SK-N-SH (cell line): Measurements from ENCODE around the gene GOLGA6C. TPM values are rescaled to one million over a fixed set of nuclear protein-coding genes. Genes with fewer than 3 reads are reported as not detected.
"Not testable (repeated sequence)": the region's sequence is repeated elsewhere in the genome, so short reads cannot be mapped to it uniquely, and the experiment has no call there.

Experiments
- CTCF ChIA-PET: fragments of 300-600, 350-600 bp; formaldehyde crosslinking; extraction: SDS; loops from one replicate; lab custom pipeline; 2021; lab: Yijun Ruan, JAX
- POLR2A ChIA-PET: fragments of 350-600 bp; sonication (Branson Sonifier 250); formaldehyde crosslinking; extraction: SDS; loops from one replicate; lab custom pipeline; 2020; ENCODE audit warnings: antibody characterized with exemption, inconsistent platforms; lab: Yijun Ruan, JAX
- DNase-seq: peaks from one replicate; pipeline ENCODE4 v3.0.0; 2012
- H2AFZ ChIP-seq: fragments of 200-600 bp; sonication (generic); 2 replicates; pipeline ENCODE4 v1.8.1; 2016; ENCODE audit warnings: antibody characterized with exemption, mild to moderate bottlenecking, low read depth
- H3F3A ChIP-seq: fragments of 200-600 bp; sonication (generic); replicated peaks from 2 replicates; pipeline ENCODE3; 2016; ENCODE audit warnings: antibody characterized with exemption, mild to moderate bottlenecking; ENCODE audit not compliant: insufficient read depth
- H3K27ac ChIP-seq, 2 experiments: fragments of 200-500 bp in 1 of 2; fragments of 200-600 bp in 1 of 2; sonication (Bioruptor generic) in 1 of 2; sonication (generic), shearing (Covaris generic) in 1 of 2; 2 replicates each; pipeline versions ENCODE4 v1.5.1 to v1.6.1; 2014 to 2016; ENCODE audit warnings: low read depth in 2 of 2, inconsistent platforms in 1 of 2, low read length in 1 of 2, mild to moderate bottlenecking in 1 of 2, mixed read lengths in 1 of 2
- H3K27me3 ChIP-seq: fragments of 200-600 bp; sonication (generic), shearing (Covaris generic); 2 replicates; pipeline ENCODE4 v1.6.1; 2016; ENCODE audit warnings: mixed run types; ENCODE audit not compliant: insufficient read depth
- H3K36me3 ChIP-seq, 2 experiments: fragments of 200-500 bp in 1 of 2; fragments of 200-600 bp in 1 of 2; sonication (Bioruptor generic) in 1 of 2; sonication (generic) in 1 of 2; replicated peaks in 1 of 2; 2 replicates each; pipeline versions ENCODE3 to v1.5.1; 2014 to 2016; ENCODE audit warnings: low read length in 1 of 2, mild to moderate bottlenecking in 1 of 2; ENCODE audit not compliant: insufficient read depth in 2 of 2, control insufficient read depth in 1 of 2
- H3K4me1 ChIP-seq, 2 experiments: fragments of 200-500 bp in 1 of 2; fragments of 200-600 bp in 1 of 2; sonication (Bioruptor generic) in 1 of 2; sonication (generic), shearing (Covaris generic) in 1 of 2; 2 replicates each; pipeline versions ENCODE4 v1.5.1 to v1.6.1; 2014 to 2016; ENCODE audit warnings: low read depth in 1 of 2, low read length in 1 of 2, mixed run types in 1 of 2; ENCODE audit not compliant: insufficient read depth in 2 of 2, control insufficient read depth in 1 of 2
- H3K4me2 ChIP-seq: fragments of 200-600 bp; sonication (generic), shearing (Covaris generic); 2 replicates; pipeline ENCODE4 v1.6.1; 2017; ENCODE audit warnings: mixed run types
- H3K4me3 ChIP-seq, 2 experiments: fragments of 200-500 bp in 1 of 2; fragments of 200-600 bp in 1 of 2; sonication (Bioruptor generic) in 1 of 2; sonication (generic), shearing (Covaris generic) in 1 of 2; 2 replicates each; pipeline versions ENCODE4 v1.5.1 to v1.8.1; 2014 to 2016; ENCODE audit warnings: low read depth in 2 of 2, inconsistent platforms in 1 of 2, low read length in 1 of 2, mild to moderate bottlenecking in 1 of 2, mixed read lengths in 1 of 2, moderate library complexity in 1 of 2
- H3K79me2 ChIP-seq: fragments of 200-600 bp; sonication (generic); 2 replicates; pipeline ENCODE4 v1.8.1; 2017; ENCODE audit warnings: mild to moderate bottlenecking; ENCODE audit not compliant: insufficient read depth
- H3K9ac ChIP-seq: fragments of 200-600 bp; sonication (generic); 2 replicates; pipeline ENCODE4 v1.6.1; 2017; ENCODE audit warnings: mixed run types
- H3K9me2 ChIP-seq: fragments of 200-600 bp; sonication (generic); 2 replicates; pipeline ENCODE4 v1.6.1; 2017; ENCODE audit warnings: mixed run types
- H3K9me3 ChIP-seq: fragments of 200-600 bp; sonication (generic); 2 replicates; pipeline ENCODE4 v1.6.1; 2017; ENCODE audit warnings: mixed run types, mild to moderate bottlenecking, moderate library complexity
- H4K20me1 ChIP-seq: fragments of 200-600 bp; sonication (generic); 2 replicates; pipeline ENCODE4 v1.6.1; 2017; ENCODE audit warnings: mild to moderate bottlenecking, mixed run types; ENCODE audit not compliant: insufficient read depth
- CHD2 ChIP-seq: fragments of 150-350 bp; IDR thresholded peaks from 2 replicates; pipeline ENCODE4 v1.6.1; 2018; ENCODE audit warnings: low read length; ENCODE audit not compliant: partially characterized antibody
- ELF1 ChIP-seq: IDR thresholded peaks from 2 replicates; pipeline ENCODE4 v1.4.0; 2012
- EP300 ChIP-seq, 2 experiments: IDR thresholded peaks; 2 replicates each; pipeline versions ENCODE4 v1.4.0 to v1.6.1; 2012; ENCODE audit warnings: borderline replicate concordance in 1 of 2, low read depth in 1 of 2, low read length in 1 of 2
- EZH2phosphoT487 ChIP-seq: fragments of 200-600 bp; sonication (generic); IDR thresholded peaks from 2 replicates; pipeline ENCODE4 v1.6.1; 2017; ENCODE audit warnings: low read depth, mixed run types, mild to moderate bottlenecking, antibody characterized with exemption, moderate library complexity, borderline replicate concordance
- FOXJ3 ChIP-seq: sonication (generic); formaldehyde crosslinking; IDR thresholded peaks from 2 replicates; pipeline ENCODE4 v1.5.1; 2020; ENCODE audit warnings: mild to moderate bottlenecking, missing genetic modification reagents
- GATA2 ChIP-seq: sonication (generic); formaldehyde crosslinking; IDR thresholded peaks from 2 replicates; pipeline ENCODE4 v1.5.0; 2020; ENCODE audit warnings: mild to moderate bottlenecking, missing genetic modification reagents
- MAX ChIP-seq: IDR thresholded peaks from 2 replicates; pipeline ENCODE4 v1.4.0; 2012; ENCODE audit warnings: low read depth
- MEF2A ChIP-seq: IDR thresholded peaks from 2 replicates; pipeline ENCODE4 v1.4.0; 2012; ENCODE audit warnings: low read depth, borderline replicate concordance
- PBX3 ChIP-seq: IDR thresholded peaks from 2 replicates; pipeline ENCODE4; 2012
- POLR2AphosphoS5 ChIP-seq: IDR thresholded peaks from 2 replicates; pipeline ENCODE4 v1.6.1; 2012; ENCODE audit warnings: low read depth, low read length
- RAD21 ChIP-seq: IDR thresholded peaks from 2 replicates; pipeline ENCODE4 v1.6.1; 2012; ENCODE audit warnings: mild to moderate bottlenecking, low read length
- RCOR1 ChIP-seq: fragments of 150-350 bp; IDR thresholded peaks from 2 replicates; pipeline ENCODE4 v1.6.1; 2017; ENCODE audit warnings: antibody characterized with exemption, low read length
- REST ChIP-seq: IDR thresholded peaks from 2 replicates; pipeline ENCODE4 v1.6.1; 2012; ENCODE audit warnings: mild to moderate bottlenecking, low read depth, low read length, moderate library complexity
- RFX5 ChIP-seq: IDR thresholded peaks from 2 replicates; pipeline ENCODE4 v1.6.1; 2012; ENCODE audit warnings: mild to moderate bottlenecking, improper control_type of control experiment, low read length
- SIN3A ChIP-seq: IDR thresholded peaks from 2 replicates; pipeline ENCODE4 v1.6.1; 2012; ENCODE audit warnings: low read depth, mild to moderate bottlenecking, low read length, moderate library complexity, borderline replicate concordance
- TCF12 ChIP-seq: IDR thresholded peaks from 2 replicates; pipeline ENCODE4 v1.4.0; 2012
- TEAD4 ChIP-seq: IDR thresholded peaks from 2 replicates; pipeline ENCODE4 v1.4.0; 2012; ENCODE audit warnings: mild to moderate bottlenecking, borderline replicate concordance; ENCODE audit not compliant: insufficient read depth
- USF1 ChIP-seq: IDR thresholded peaks from 2 replicates; pipeline ENCODE4 v1.4.0; 2012; ENCODE audit warnings: low read depth, borderline replicate concordance
- USF2 ChIP-seq: fragments of 150-350 bp; IDR thresholded peaks from 2 replicates; pipeline ENCODE4 v1.6.1; 2017; ENCODE audit warnings: antibody characterized with exemption, low read length, low read depth, borderline replicate concordance
- YY1 ChIP-seq: IDR thresholded peaks from 2 replicates; pipeline ENCODE4 v1.4.0; 2012; ENCODE audit warnings: low read depth, mild to moderate bottlenecking
- WGBS: methylation state at CpG from one replicate; pipeline ENCODE4 v1.1.6; 2017; ENCODE audit warnings: low lambda C conversion rate; 5-methylcytosine and 5-hydroxymethylcytosine counted together
- polyA plus RNA-seq, 3 experiments: library from polyadenylated mRNA; depleted of rRNA; stranded (reverse); fragments of >200 nt; gene quantifications; 2 replicates each; pipeline ENCODE4 v1.2.3, GENCODE V29; 2012

Gene GOLGA6C
- polyA plus RNA-seq, 1 of the 3 experiments (the other 2 are of a cell fraction) = not detected

GRCh38 chr15:75224281-75224680 is 33.9 kb upstream of the GOLGA6C start:
- TF ChIP-seq EZH2phosphoT487 (no peak), USF2 (no peak), USF1 (no peak), PBX3 (no peak), RAD21 (no peak), SIN3A (no peak), POLR2AphosphoS5 (no peak), MEF2A (no peak), CHD2 (no peak), YY1 (no peak), GATA2 (no peak), FOXJ3 (no peak), EP300 (IDR thresholded peaks at IDR 0.05; ENCODE audit: borderline replicate concordance in 1 of 2, low read depth in 1 of 2, low read length in 1 of 2) (no peak), ELF1 (no peak), RFX5 (no peak), MAX (no peak), TEAD4 (no peak), REST (no peak), RCOR1 (no peak), TCF12 (no peak)
- Histone ChIP-seq H2AFZ (no peak overlapping the region), H3K9ac (no peak overlapping the region), H3K9me3 (no peaks in the 10 kb centered on the region), H4K20me1 (no peaks in the 10 kb centered on the region), H3K27ac (no peak overlapping the region), H3F3A (no peaks in the 10 kb centered on the region), H3K27me3 (no peaks in the 10 kb centered on the region), H3K4me1 (no peaks in the 10 kb centered on the region), H3K79me2 (no peaks in the 10 kb centered on the region), H3K9me2 (no peaks in the 10 kb centered on the region), H3K4me2 (no peak overlapping the region), H3K36me3 (no peaks in the 10 kb centered on the region), H3K4me3 (no peak overlapping the region)
- 72% methylated on average over 6 of the region's 12 CpGs for WGBS
- POLR2A ChIA-PET = no interaction called here
- CTCF ChIA-PET = interaction anchor here (1.2 to 1.4 kb wide), 2 partner anchors 23 to 195 kb away, joined by 4 to 5 read pairs; partner anchors contain the start of gene C15orf39
- DNase-seq = no peak

- H3K36me3 ChIP-seq, H3K27me3 ChIP-seq, H3F3A ChIP-seq, H3K9me2 ChIP-seq, H2AFZ ChIP-seq, H3K4me1 ChIP-seq, CTCF ChIA-PET, H4K20me1 ChIP-seq, POLR2A ChIA-PET, DNase-seq, H3K9ac ChIP-seq, H3K4me3 ChIP-seq, H3K9me3 ChIP-seq, H3K27ac ChIP-seq, H3K4me2 ChIP-seq, H3K79me2 ChIP-seq: not testable (repeated sequence)
- WGBS = 38% methylated on average over 7 of the region's 10 CpGs
These were observed 32.9 kb upstream of the GOLGA6C start for GRCh38 chr15:75225102-75225836.
